ENCODE measurements around the gene SNAP91. TPM values are rescaled to one million over a fixed set of nuclear protein-coding genes. Genes with fewer than 3 reads are reported as not detected.

SNAP91 gene
- total RNA-seq, 6 experiments from 2014 or later = not detected

- WGBS (ENCODE audit: insufficient coverage, low coverage, low lambda C conversion rate, missing lambda C conversion rate) = 1% methylated on average over 32 of the region's 38 CpGs
- intact Hi-C loops (cut with DNase I) = loop anchor here (5.0 to 10.0 kb wide), 2 partner anchors 95 to 287 kb away; no protein-coding TSS in a partner anchor
- H3K27me3 ChIP-seq = no peaks in the 10 kb centered on the region
- peak within 1 kb of the TSS in 2 of 3 donors; percentile 16 to 33 for H3K4me3 ChIP-seq
- H3K9me3 ChIP-seq = no peaks in the 10 kb centered on the region
- DNase-seq (peak; percentile 48 to 62 (median 53)), ATAC-seq (peak; percentile 86 to 90 (median 86))
- TF ChIP-seq POLR2A (IDR thresholded peaks at IDR 0.05) (no peak), CTCF (IDR thresholded peaks at IDR 0.05) (peak; percentile 65 to 73 (median 67))
- H3K36me3 ChIP-seq = no peaks in the 10 kb centered on the region
- H3K27ac ChIP-seq = no peak within 1 kb of the TSS
- peaks cover 0 to 4% (median 0%) of the 10 kb centered on the region in 4 donors for H3K4me1 ChIP-seq
Measured at GRCh38 chr6:83511901-83512681, 196.8 kb downstream of the SNAP91 start, which contains the start of gene PRSS35. Gene PRSS35 (plus strand): TSS chr6:83512534. CDS start chr6:83523442, 10,908 bp downstream.

- no peaks in the 10 kb centered on the region for H3K9me3 ChIP-seq
- intact Hi-C loops (cut with DNase I) = loop anchor here (5.0 to 10.0 kb wide), 2 partner anchors 94 to 286 kb away; no protein-coding TSS in a partner anchor
- DNase-seq (no peak), ATAC-seq (no peak)
- no peak overlapping the region for H3K27ac ChIP-seq
- peaks cover 0 to 4% (median 0%) of the 10 kb centered on the region in 4 donors for H3K4me1 ChIP-seq
- no peaks in the 10 kb centered on the region for H3K36me3 ChIP-seq
- H3K4me3 ChIP-seq = no peak overlapping the region
- TF ChIP-seq POLR2A (IDR thresholded peaks at IDR 0.05) (no peak), CTCF (IDR thresholded peaks at IDR 0.05) (no peak)
- no peaks in the 10 kb centered on the region for H3K27me3 ChIP-seq
- 80% methylated on average over 8 of the region's 8 CpGs for WGBS (ENCODE audit: insufficient coverage, low coverage, low lambda C conversion rate, missing lambda C conversion rate)
Measured at GRCh38 chr6:83511266-83511665, 197.6 kb downstream of the SNAP91 start.

GRCh38 chr6:83510791-83511190, 198.1 kb downstream of the SNAP91 start:
- no peaks in the 10 kb centered on the region for H3K36me3 ChIP-seq
- no peak overlapping the region for H3K27ac ChIP-seq
- ATAC-seq = no peak
- no peak overlapping the region for H3K4me3 ChIP-seq
- intact Hi-C loops (cut with DNase I) = loop anchor here (5.0 to 10.0 kb wide), 2 partner anchors 93 to 286 kb away; no protein-coding TSS in a partner anchor
- H3K27me3 ChIP-seq = no peaks in the 10 kb centered on the region
- no peaks in the 10 kb centered on the region for H3K9me3 ChIP-seq
- 73% methylated on average over 3 of the region's 3 CpGs for WGBS (ENCODE audit: insufficient coverage, low coverage, low lambda C conversion rate, missing lambda C conversion rate)
- H3K4me1 ChIP-seq = peaks cover 0 to 4% (median 0%) of the 10 kb centered on the region in 4 donors
- DNase-seq = no peak
- TF ChIP-seq POLR2A (IDR thresholded peaks at IDR 0.05) (no peak), CTCF (IDR thresholded peaks at IDR 0.05) (no peak)

GRCh38 chr6:83509441-83509840, 199.5 kb downstream of the SNAP91 start:
- no peaks in the 10 kb centered on the region for H3K36me3 ChIP-seq
- no peak for DNase-seq
- no peak overlapping the region for H3K27ac ChIP-seq
- ATAC-seq = no peak
- intact Hi-C loops (cut with DNase I) = no loop called here
- H3K4me1 ChIP-seq = peaks cover 0 to 4% (median 0%) of the 10 kb centered on the region in 4 donors
- WGBS (ENCODE audit: insufficient coverage, low coverage, low lambda C conversion rate, missing lambda C conversion rate) = 100% methylated on average over 1 of the region's 1 CpG
- H3K9me3 ChIP-seq = no peaks in the 10 kb centered on the region
- no peak overlapping the region for H3K4me3 ChIP-seq
- no peaks in the 10 kb centered on the region for H3K27me3 ChIP-seq
- TF ChIP-seq CTCF (IDR thresholded peaks at IDR 0.05) (no peak), POLR2A (IDR thresholded peaks at IDR 0.05) (no peak)

All from right lobe of liver (tissue), 6 donors.